CD14-positive monocyte (primary cell): Measurements from ENCODE around the gene FCGR2B. TPM values are rescaled to one million over a fixed set of nuclear protein-coding genes. Genes with fewer than 3 reads are reported as not detected.
"Not testable (repeated sequence)": the region's sequence is repeated elsewhere in the genome, so short reads cannot be mapped to it uniquely, and the experiment has no call there.

Source experiments
- DNase-seq, 3 donors: peaks; one replicate each; pipeline ENCODE4 v3.0.0-alpha.2; 2011 to 2022
- H2AFZ ChIP-seq: 2 replicates; pipeline ENCODE4 v1.6.0; 2012; ENCODE audit warnings: mild to moderate bottlenecking, low read depth, low read length, inconsistent platforms; ENCODE audit not compliant: insufficient read depth, poor library complexity, severe bottlenecking
- H3K27ac ChIP-seq, 2 donors: 1 replicate in 1 of 2; 2 replicates in 1 of 2; pipeline ENCODE4 v1.5.1; 2012 to 2013; ENCODE audit warnings: low read length in 2 of 2, control low read depth in 1 of 2, inconsistent platforms in 1 of 2, low read depth in 1 of 2, mild to moderate bottlenecking in 1 of 2
- H3K27me3 ChIP-seq, 2 donors: one replicate each; pipeline versions ENCODE4 v1.6.0 to v1.6.1; 2011 to 2013; ENCODE audit warnings: low read length in 2 of 2; ENCODE audit not compliant: control insufficient read depth in 2 of 2, insufficient read depth in 2 of 2
- H3K36me3 ChIP-seq, 2 donors: replicated peaks in 1 of 2; 1 replicate in 1 of 2; 2 replicates in 1 of 2; pipeline versions ENCODE4 v1.5.1 to v1.6.1; 2012 to 2013; ENCODE audit warnings: low read length in 2 of 2, control low read depth in 1 of 2, inconsistent platforms in 1 of 2, mild to moderate bottlenecking in 1 of 2; ENCODE audit not compliant: insufficient read depth in 2 of 2, control insufficient read depth in 1 of 2
- H3K4me1 ChIP-seq, 2 donors: 1 replicate in 1 of 2; 2 replicates in 1 of 2; pipeline versions ENCODE4 v1.5.1 to v1.6.1; 2012 to 2013; ENCODE audit warnings: low read length in 2 of 2, control low read depth in 1 of 2, inconsistent platforms in 1 of 2, mild to moderate bottlenecking in 1 of 2, moderate library complexity in 1 of 2; ENCODE audit not compliant: insufficient read depth in 2 of 2, control insufficient read depth in 1 of 2
- H3K4me2 ChIP-seq: replicated peaks from 2 replicates; pipeline ENCODE3; 2012; ENCODE audit warnings: low read length, moderate library complexity, mild to moderate bottlenecking; ENCODE audit not compliant: poor library complexity, severe bottlenecking; ENCODE audit errors: extremely low read depth
- H3K4me3 ChIP-seq, 3 experiments: fragments of 200-600 bp in 1 of 3; sonication (generic) in 1 of 3; replicated peaks in 1 of 3; 1 replicate in 2 of 3; 2 replicates in 1 of 3; pipeline ENCODE4 v1.5.1; 2011 to 2013; ENCODE audit warnings: low read length in 3 of 3, mild to moderate bottlenecking in 3 of 3, control low read depth in 2 of 3, low read depth in 2 of 3, inconsistent platforms in 1 of 3, moderate library complexity in 1 of 3
- H3K79me2 ChIP-seq: 2 replicates; pipeline ENCODE4 v1.6.0; 2012; ENCODE audit warnings: mild to moderate bottlenecking, control low read depth, inconsistent platforms, low read length, moderate library complexity; ENCODE audit not compliant: insufficient read depth
- H3K9ac ChIP-seq: 2 replicates; pipeline ENCODE4 v1.6.0; 2017; ENCODE audit warnings: low read length, mild to moderate bottlenecking; ENCODE audit not compliant: insufficient read depth, poor library complexity, severe bottlenecking
- H3K9me3 ChIP-seq, 2 donors: replicated peaks in 1 of 2; 1 replicate in 1 of 2; 2 replicates in 1 of 2; pipeline versions ENCODE4 v1.5.1 to v1.6.1; 2012 to 2013; ENCODE audit warnings: low read length in 2 of 2, control low read depth in 1 of 2; ENCODE audit not compliant: control insufficient read depth in 1 of 2, insufficient read depth in 1 of 2
- H4K20me1 ChIP-seq: 2 replicates; pipeline ENCODE4 v1.6.0; 2012; ENCODE audit warnings: mild to moderate bottlenecking, low read length, control low read depth, moderate library complexity; ENCODE audit not compliant: insufficient read depth
- H3K27ac Mint-ChIP-seq, 7 donors: one replicate each; pipeline ENCODE4 v1.8.0; 2020; ENCODE audit warnings: mild to moderate bottlenecking in 7 of 7, mixed read lengths in 7 of 7, moderate library complexity in 6 of 7, inconsistent platforms in 2 of 7
- H3K27me3 Mint-ChIP-seq, 3 donors: one replicate each; pipeline ENCODE4 v1.8.0; 2021 to 2022; ENCODE audit warnings: low read depth in 3 of 3, mild to moderate bottlenecking in 3 of 3, mixed read lengths in 3 of 3, moderate library complexity in 3 of 3, inconsistent platforms in 1 of 3
- H3K36me3 Mint-ChIP-seq, 2 donors: one replicate each; pipeline ENCODE4 v1.8.0; 2020; ENCODE audit warnings: mixed read lengths in 2 of 2, inconsistent platforms in 1 of 2, mild to moderate bottlenecking in 1 of 2
- H3K4me1 Mint-ChIP-seq: one replicate; pipeline ENCODE4 v1.8.0; 2020; ENCODE audit warnings: mild to moderate bottlenecking, mixed read lengths
- H3K4me3 Mint-ChIP-seq, 2 donors: one replicate each; pipeline ENCODE4 v1.8.0; 2020; ENCODE audit warnings: mild to moderate bottlenecking in 2 of 2, mixed read lengths in 2 of 2, moderate library complexity in 1 of 2
- H3K9me3 Mint-ChIP-seq, 7 donors: one replicate each; pipeline ENCODE4 v1.8.0; 2020 to 2022; ENCODE audit warnings: mixed read lengths in 7 of 7, mild to moderate bottlenecking in 6 of 7, moderate library complexity in 6 of 7, inconsistent platforms in 2 of 7
- WGBS: methylation state at CpG from one replicate; pipeline ENCODE4 v1.1.5; 2013; ENCODE audit warnings: missing lambda C conversion rate; ENCODE audit not compliant: insufficient coverage; 5-methylcytosine and 5-hydroxymethylcytosine counted together
- intact Hi-C, 2 donors: fragments of 100-400 bp; cut with micrococcal nuclease; formaldehyde crosslinking; loops; one replicate each; pipeline versions ENCODE4 v1.15.0 to v1.15.1; 2023
- polyA plus RNA-seq, 3 donors: library from polyadenylated mRNA; depleted of rRNA in 1 of 3; unstranded in 2 of 3; stranded (reverse) in 1 of 3; fragments of 300-500 nt in 2 of 3; fragments of >200 nt in 1 of 3; fragmentation: Illumina TruSeq in 2 of 3; gene quantifications; 1 replicate in 2 of 3; 2 replicates in 1 of 3; pipeline ENCODE4 v1.2.3, GENCODE V29; 2012 to 2021

FCGR2B gene
- polyA plus RNA-seq, 3 donors, result 12.1 to 41.5 (median 24.9) TPM

GRCh38 chr1:161621181-161622000 is 41.6 kb upstream of the FCGR2B start:
- peaks cover 21% of the 10 kb centered on the region for H3K4me1 Mint-ChIP-seq
- H2AFZ ChIP-seq, H3K27ac ChIP-seq, H3K36me3 ChIP-seq, H3K79me2 ChIP-seq, intact Hi-C loops, H3K9ac ChIP-seq, H3K36me3 Mint-ChIP-seq, H4K20me1 ChIP-seq: not testable (repeated sequence)
- peak overlapping the region; percentile 70 for H3K4me2 ChIP-seq
- WGBS, result under 1% methylated on average over 32 of the region's 41 CpGs
- H3K27me3 Mint-ChIP-seq, result peaks cover 29 to 63% (median 49%) of the 10 kb centered on the region in 3 donors
- H3K4me3 Mint-ChIP-seq, result peak overlapping the region; percentile 84 to 94
- peaks cover 3 to 34% (median 30%) of the 10 kb centered on the region in 7 donors for H3K9me3 Mint-ChIP-seq
- peak overlapping the region in 2 of 3 experiments; percentile 15 to 64 for H3K4me3 ChIP-seq
- peak overlapping the region in 3 of 7 donors; percentile 20 to 90 (median 86) for H3K27ac Mint-ChIP-seq
- H3K27me3 ChIP-seq, result peaks cover 27 to 44% of the 10 kb centered on the region in 2 donors
- peaks cover 14 to 23% of the 10 kb centered on the region in 2 donors for H3K4me1 ChIP-seq
- DNase-seq, result peak; percentile 42 to 62 (median 48)
- H3K9me3 ChIP-seq, result peaks cover 4 to 10% of the 10 kb centered on the region in 2 donors

DNA sequence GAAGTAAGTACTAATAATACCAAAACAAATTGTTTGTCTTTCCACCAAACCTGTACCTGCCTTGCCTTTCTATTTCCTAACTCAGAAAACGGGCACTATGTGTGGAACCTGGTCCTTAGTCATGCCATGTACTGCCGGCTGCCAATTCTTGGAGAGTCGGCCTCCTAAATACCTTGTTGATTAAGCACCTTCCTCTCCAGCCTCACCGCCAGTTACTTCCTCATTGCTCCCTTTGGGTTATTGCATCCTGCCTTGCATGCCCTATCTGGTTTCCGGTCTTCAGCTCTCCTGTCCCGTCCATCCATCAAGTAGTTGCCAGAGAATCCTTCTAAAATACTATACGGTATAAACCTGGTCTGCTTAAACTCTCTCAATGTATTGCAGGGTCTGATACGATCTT is 40.9 kb upstream of the FCGR2B start:
- H2AFZ ChIP-seq, H3K36me3 Mint-ChIP-seq, H3K27ac ChIP-seq, H3K9ac ChIP-seq, H4K20me1 ChIP-seq, intact Hi-C loops, H3K79me2 ChIP-seq, H3K36me3 ChIP-seq: not testable (repeated sequence)
- DNase-seq, result peak; percentile 9 to 53 (median 47)
- Mint-ChIP-seq H3K4me1 (peaks cover 28% of the 10 kb centered on the region), H3K27ac (peak overlapping the region in 1 of 7 donors; percentile 44), H3K9me3 (peaks cover 3 to 33% (median 29%) of the 10 kb centered on the region in 7 donors), H3K4me3 (peak overlapping the region; percentile 84 to 94), H3K27me3 (peaks cover 29 to 56% (median 50%) of the 10 kb centered on the region in 3 donors)
- peak overlapping the region in 1 of 3 experiments; percentile 64 for H3K4me3 ChIP-seq
- WGBS, result 30% methylated on average over 2 of the region's 8 CpGs
- peaks cover 20 to 30% of the 10 kb centered on the region in 2 donors for H3K4me1 ChIP-seq
- peaks cover 4 to 10% of the 10 kb centered on the region in 2 donors for H3K9me3 ChIP-seq
- peaks cover 27 to 44% of the 10 kb centered on the region in 2 donors for H3K27me3 ChIP-seq
- peak overlapping the region; percentile 70 for H3K4me2 ChIP-seq

GRCh38 chr1:161623401-161624051 is 39.4 kb upstream of the FCGR2B start:
- H3K36me3 ChIP-seq, H3K36me3 Mint-ChIP-seq, H3K27ac ChIP-seq, intact Hi-C loops, H4K20me1 ChIP-seq, DNase-seq, H2AFZ ChIP-seq, H3K79me2 ChIP-seq, H3K4me3 ChIP-seq, H3K9ac ChIP-seq, H3K4me2 ChIP-seq, H3K27ac Mint-ChIP-seq: not testable (repeated sequence)
- Histone ChIP-seq H3K9me3 (peaks cover 4 to 10% of the 10 kb centered on the region in 2 donors), H3K4me1 (peaks cover 20 to 37% of the 10 kb centered on the region in 2 donors), H3K27me3 (peaks cover 27 to 44% of the 10 kb centered on the region in 2 donors)
- Mint-ChIP-seq H3K27me3 (peaks cover 29 to 54% (median 46%) of the 10 kb centered on the region in 3 donors), H3K9me3 (peaks cover 3 to 26% (median 23%) of the 10 kb centered on the region in 7 donors), H3K4me3 (peak overlapping the region in 1 of 2 donors; percentile 52), H3K4me1 (peaks cover 29% of the 10 kb centered on the region)
- no CpG with 5 or more reads among the region's 6 CpGs for WGBS

- WGBS, result no CpG with 5 or more reads among the region's 1 CpG
- peak overlapping the region in 1 of 2 donors; percentile 59 for H3K4me3 Mint-ChIP-seq
- H3K9me3 ChIP-seq, H3K27ac Mint-ChIP-seq, H2AFZ ChIP-seq, H3K36me3 Mint-ChIP-seq, H3K4me3 ChIP-seq, H3K36me3 ChIP-seq, H3K9ac ChIP-seq, intact Hi-C loops, H3K79me2 ChIP-seq, DNase-seq, H4K20me1 ChIP-seq, H3K4me2 ChIP-seq, H3K27ac ChIP-seq: not testable (repeated sequence)
- H3K4me1 Mint-ChIP-seq, result peaks cover 29% of the 10 kb centered on the region
- peaks cover 0 to 17% (median 16%) of the 10 kb centered on the region in 7 donors for H3K9me3 Mint-ChIP-seq
- Histone ChIP-seq H3K27me3 (peaks cover 27 to 44% of the 10 kb centered on the region in 2 donors), H3K4me1 (peaks cover 20 to 37% of the 10 kb centered on the region in 2 donors)
- H3K27me3 Mint-ChIP-seq, result peaks cover 27 to 49% (median 45%) of the 10 kb centered on the region in 3 donors
Measured at GRCh38 chr1:161624605-161625004, 38.3 kb upstream of the FCGR2B start.
